Measurements from ENCODE around the gene DPP6. TPM values are rescaled to one million over a fixed set of nuclear protein-coding genes. Genes with fewer than 3 reads are reported as not detected.

The DPP6 gene
- total and polyA plus RNA-seq, 2 experiments from 2014 or later, result 0.20 to 0.44 TPM

- Histone ChIP-seq H3K4me1 (ENCODE audit: insufficient read depth) (no peaks in the 10 kb centered on the region), H3K36me3 (replicated peaks; ENCODE audit: insufficient read depth, low read depth) (no peaks in the 10 kb centered on the region), H3K4me2 (no peak overlapping the region), H3K9me2 (replicated peaks; ENCODE audit: insufficient read depth) (no peaks in the 10 kb centered on the region), H3K27ac (no peak overlapping the region), H3K79me2 (no peaks in the 10 kb centered on the region), H3K4me3 (no peak overlapping the region), H2AFZ (no peak overlapping the region), H3K9me3 (ENCODE audit: low read depth) (no peaks in the 10 kb centered on the region), H3K27me3 (no peaks in the 10 kb centered on the region), H4K20me1 (ENCODE audit: insufficient read depth, poor library complexity, severe bottlenecking) (no peaks in the 10 kb centered on the region)
- WGBS (ENCODE audit: low lambda C conversion rate, missing lambda C conversion rate), result 61% methylated on average over 6 of the region's 6 CpGs
- DNase-seq (ENCODE audit: low spot score), result no peak
- TF ChIP-seq EZH2phosphoT487 (IDR thresholded peaks at IDR 0.05; ENCODE audit: low read depth, severe bottlenecking, unreplicated experiment) (no peak), EZH2 (IDR thresholded peaks at IDR 0.05; ENCODE audit: borderline replicate concordance) (no peak)
- TF ChIP-seq, protein P1, sequence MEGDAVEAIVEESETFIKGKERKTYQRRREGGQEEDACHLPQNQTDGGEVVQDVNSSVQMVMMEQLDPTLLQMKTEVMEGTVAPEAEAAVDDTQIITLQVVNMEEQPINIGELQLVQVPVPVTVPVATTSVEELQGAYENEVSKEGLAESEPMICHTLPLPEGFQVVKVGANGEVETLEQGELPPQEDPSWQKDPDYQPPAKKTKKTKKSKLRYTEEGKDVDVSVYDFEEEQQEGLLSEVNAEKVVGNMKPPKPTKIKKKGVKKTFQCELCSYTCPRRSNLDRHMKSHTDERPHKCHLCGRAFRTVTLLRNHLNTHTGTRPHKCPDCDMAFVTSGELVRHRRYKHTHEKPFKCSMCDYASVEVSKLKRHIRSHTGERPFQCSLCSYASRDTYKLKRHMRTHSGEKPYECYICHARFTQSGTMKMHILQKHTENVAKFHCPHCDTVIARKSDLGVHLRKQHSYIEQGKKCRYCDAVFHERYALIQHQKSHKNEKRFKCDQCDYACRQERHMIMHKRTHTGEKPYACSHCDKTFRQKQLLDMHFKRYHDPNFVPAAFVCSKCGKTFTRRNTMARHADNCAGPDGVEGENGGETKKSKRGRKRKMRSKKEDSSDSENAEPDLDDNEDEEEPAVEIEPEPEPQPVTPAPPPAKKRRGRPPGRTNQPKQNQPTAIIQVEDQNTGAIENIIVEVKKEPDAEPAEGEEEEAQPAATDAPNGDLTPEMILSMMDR (IDR thresholded peaks at IDR 0.05; ENCODE audit: poor library complexity), result no peak
These were observed 647.2 kb downstream of the DPP6 start for GRCh38 chr7:154699417-154699816.

DNA sequence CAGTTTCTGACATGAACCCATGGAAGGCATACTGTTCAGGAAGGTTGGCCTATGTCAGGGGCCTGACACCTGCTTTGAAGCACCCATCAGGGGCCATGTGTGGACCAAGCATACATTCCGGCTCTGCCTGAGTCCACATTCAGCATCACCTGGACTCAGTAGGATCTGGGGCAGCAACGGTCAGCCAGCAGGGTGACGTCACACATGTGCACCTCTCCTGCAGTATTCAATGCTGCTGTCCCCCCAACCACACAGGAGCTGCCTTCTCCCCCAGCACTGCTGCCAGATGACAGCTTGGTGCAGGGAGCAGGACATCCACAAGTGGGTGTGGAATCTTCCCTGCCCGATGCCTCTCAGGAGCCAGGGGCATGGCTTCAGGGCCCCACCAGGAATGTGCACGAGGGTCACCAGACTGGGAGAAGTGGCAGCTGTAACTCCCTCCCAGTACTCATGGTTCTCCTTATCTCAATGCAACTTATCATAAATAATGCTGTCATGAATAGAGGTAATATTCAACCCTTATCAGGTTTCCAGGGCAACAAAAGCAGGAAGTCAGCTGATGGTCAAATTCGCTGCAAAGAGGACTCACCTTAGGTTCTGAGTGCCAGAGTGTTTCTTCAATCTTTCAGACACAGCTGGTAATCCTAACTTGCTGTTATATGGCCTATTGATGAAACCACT lies 657.8 kb downstream of the DPP6 start:
- DNase-seq (ENCODE audit: low spot score), result peak; percentile 17
- Histone ChIP-seq H3K4me3 (no peak overlapping the region), H3K27me3 (no peaks in the 10 kb centered on the region), H3K9me3 (ENCODE audit: low read depth) (no peaks in the 10 kb centered on the region), H3K79me2 (no peaks in the 10 kb centered on the region), H2AFZ (no peak overlapping the region), H3K4me1 (ENCODE audit: insufficient read depth) (no peaks in the 10 kb centered on the region), H3K27ac (no peak overlapping the region), H3K9me2 (replicated peaks; ENCODE audit: insufficient read depth) (no peaks in the 10 kb centered on the region), H4K20me1 (ENCODE audit: insufficient read depth, poor library complexity, severe bottlenecking) (no peaks in the 10 kb centered on the region), H3K4me2 (no peak overlapping the region), H3K36me3 (replicated peaks; ENCODE audit: insufficient read depth, low read depth) (no peaks in the 10 kb centered on the region)
- WGBS (ENCODE audit: low lambda C conversion rate, missing lambda C conversion rate), result 75% methylated on average over 6 of the region's 6 CpGs
- TF ChIP-seq EZH2phosphoT487 (IDR thresholded peaks at IDR 0.05; ENCODE audit: low read depth, severe bottlenecking, unreplicated experiment) (no peak), EZH2 (IDR thresholded peaks at IDR 0.05; ENCODE audit: borderline replicate concordance) (no peak)
- TF ChIP-seq, protein P1 (IDR thresholded peaks at IDR 0.05; ENCODE audit: poor library complexity), result no peak

DNA sequence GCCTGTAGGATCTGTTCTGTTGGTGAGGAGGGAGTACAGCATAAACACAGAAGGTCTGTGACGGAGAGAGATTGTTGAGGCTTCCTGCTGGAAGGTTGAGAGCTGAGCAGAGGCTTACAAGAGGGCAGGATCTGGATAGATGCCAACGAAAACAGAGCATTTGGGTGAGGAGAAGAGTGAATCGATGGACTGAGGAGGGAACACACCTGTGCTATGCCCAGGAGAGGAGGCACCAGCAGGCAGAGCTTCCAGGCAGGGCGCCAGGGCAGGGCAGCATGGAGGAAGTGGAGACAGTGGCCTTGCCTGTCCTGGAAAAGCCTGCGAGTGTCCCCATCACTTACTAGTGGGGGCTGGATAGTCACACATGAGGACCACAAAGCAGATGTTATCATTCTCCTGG lies 667.8 kb downstream of the DPP6 start:
- H3K79me2 ChIP-seq, result no peaks in the 10 kb centered on the region
- no peaks in the 10 kb centered on the region for H3K9me3 ChIP-seq (ENCODE audit: low read depth)
- H2AFZ ChIP-seq, result no peak overlapping the region
- no peak overlapping the region for H3K4me3 ChIP-seq
- H3K27ac ChIP-seq, result no peak overlapping the region
- 73% methylated on average over 5 of the region's 5 CpGs for WGBS (ENCODE audit: low lambda C conversion rate, missing lambda C conversion rate)
- no peaks in the 10 kb centered on the region for H4K20me1 ChIP-seq (ENCODE audit: insufficient read depth, poor library complexity, severe bottlenecking)
- H3K9me2 ChIP-seq (replicated peaks; ENCODE audit: insufficient read depth), result no peaks in the 10 kb centered on the region
- no peaks in the 10 kb centered on the region for H3K27me3 ChIP-seq
- H3K4me2 ChIP-seq, result no peak overlapping the region
- no peaks in the 10 kb centered on the region for H3K4me1 ChIP-seq (ENCODE audit: insufficient read depth)
- TF ChIP-seq, protein P1 (IDR thresholded peaks at IDR 0.05; ENCODE audit: poor library complexity), result no peak
- TF ChIP-seq EZH2phosphoT487 (IDR thresholded peaks at IDR 0.05; ENCODE audit: low read depth, severe bottlenecking, unreplicated experiment), result no peak
- TF ChIP-seq EZH2 (IDR thresholded peaks at IDR 0.05; ENCODE audit: borderline replicate concordance), result no peak
- no peaks in the 10 kb centered on the region for H3K36me3 ChIP-seq (replicated peaks; ENCODE audit: insufficient read depth, low read depth)
- no peak for DNase-seq (ENCODE audit: low spot score)
